A172 (cell line): ENCODE data around the gene RAD51B. TPM values are rescaled to one million over a fixed set of nuclear protein-coding genes. Genes with fewer than 3 reads are reported as not detected.

ENCODE experiments used
- DNase-seq: peaks from one replicate; pipeline ENCODE4 v3.0.0-alpha.2; 2015; ENCODE audit warnings: low spot score
- total RNA-seq: library from RNA; depleted of rRNA; stranded (reverse); fragments of >200 nt; shearing (Covaris generic); gene quantifications from 2 replicates; pipeline ENCODE4 v1.2.3, GENCODE V29; 2014

Gene RAD51B
- total RNA-seq, 1 experiment from 2014 or later = 17.6 TPM

DNA sequence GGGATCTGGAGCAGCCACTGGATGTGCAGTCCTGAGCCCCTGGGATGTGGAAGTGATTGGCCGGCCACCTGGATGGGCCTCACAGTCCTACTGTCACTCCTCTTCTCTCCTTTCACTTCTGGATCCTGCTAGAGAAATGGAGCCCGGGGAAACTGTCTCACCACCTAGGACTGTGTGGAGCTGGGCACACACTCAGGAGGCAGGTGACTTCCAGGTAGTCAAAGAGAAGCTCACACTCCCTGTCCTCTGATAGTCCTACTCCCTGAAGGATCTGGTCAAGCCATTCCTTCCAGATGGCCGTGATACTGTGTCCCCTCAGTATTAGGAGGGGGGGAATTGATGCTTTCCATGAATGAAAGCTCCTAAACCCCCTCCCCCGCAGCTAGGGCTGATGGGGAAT, 772.2 kb downstream of the RAD51B start:
- no peak for DNase-seq

DNA sequence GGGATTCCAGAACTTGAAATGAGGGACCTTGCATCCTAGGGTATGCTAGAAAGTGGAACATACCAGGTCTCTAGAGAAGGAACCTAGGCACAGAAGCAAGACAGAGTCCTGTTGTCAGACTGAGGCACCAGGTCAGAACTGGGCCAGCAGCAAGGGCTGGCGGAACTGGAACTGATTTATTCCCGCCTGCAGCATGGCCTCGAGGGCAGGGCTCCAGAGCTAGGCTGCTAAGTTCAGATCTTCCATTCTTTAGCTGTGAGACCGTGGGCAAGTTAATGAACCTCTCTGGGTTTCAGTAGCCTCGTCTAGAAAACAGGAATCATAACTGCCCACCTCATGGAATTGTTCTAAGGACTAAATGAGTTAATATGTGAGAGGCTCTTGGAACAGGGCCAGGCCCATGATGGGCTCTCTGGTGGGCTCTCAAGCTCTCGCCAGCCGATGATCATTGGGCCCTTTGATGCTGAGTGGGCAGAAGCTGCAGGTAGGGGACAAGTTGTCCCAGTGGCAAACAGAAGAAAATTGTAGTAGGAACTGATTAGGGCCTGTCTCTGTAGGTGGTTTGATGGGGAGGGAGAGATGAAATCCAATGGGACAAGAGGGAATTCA, 773.5 kb downstream of the RAD51B start:
- DNase-seq = no peak

DNA sequence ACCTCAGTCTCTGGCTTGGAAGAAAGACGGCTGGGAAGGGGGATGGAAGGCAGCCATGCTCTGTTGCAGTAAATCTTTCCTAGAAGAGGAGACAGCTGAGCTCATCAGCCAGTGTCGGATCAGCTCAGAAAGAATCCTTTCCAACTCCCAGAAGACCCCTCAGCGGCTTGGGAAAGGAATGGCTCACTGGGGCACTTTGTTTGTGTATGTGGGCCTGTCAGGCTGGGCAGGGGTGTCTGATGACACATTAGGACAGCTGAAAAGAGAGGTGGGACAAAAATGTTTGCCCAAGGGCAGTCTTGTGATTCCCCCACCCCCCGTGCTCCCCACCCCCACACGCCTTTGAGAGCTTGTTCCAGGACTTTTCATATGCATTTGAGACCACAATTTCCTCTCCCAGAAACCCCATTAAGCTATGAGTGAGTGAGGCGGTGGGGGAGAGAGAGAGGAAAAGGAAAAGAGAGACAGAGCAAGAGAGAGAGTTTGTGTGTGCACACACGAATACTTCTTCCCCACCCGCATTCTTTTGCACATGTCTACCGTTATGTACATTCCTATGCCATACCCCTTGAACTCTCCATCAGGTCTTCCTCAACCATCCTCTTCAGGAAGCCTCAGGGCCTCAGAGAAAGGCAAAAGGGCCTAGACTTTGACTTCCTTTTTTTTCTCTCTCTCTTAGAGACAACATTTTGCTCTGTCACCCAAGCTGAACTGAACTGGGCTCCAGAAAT, 774.4 kb downstream of the RAD51B start:
- DNase-seq = no peak

DNA sequence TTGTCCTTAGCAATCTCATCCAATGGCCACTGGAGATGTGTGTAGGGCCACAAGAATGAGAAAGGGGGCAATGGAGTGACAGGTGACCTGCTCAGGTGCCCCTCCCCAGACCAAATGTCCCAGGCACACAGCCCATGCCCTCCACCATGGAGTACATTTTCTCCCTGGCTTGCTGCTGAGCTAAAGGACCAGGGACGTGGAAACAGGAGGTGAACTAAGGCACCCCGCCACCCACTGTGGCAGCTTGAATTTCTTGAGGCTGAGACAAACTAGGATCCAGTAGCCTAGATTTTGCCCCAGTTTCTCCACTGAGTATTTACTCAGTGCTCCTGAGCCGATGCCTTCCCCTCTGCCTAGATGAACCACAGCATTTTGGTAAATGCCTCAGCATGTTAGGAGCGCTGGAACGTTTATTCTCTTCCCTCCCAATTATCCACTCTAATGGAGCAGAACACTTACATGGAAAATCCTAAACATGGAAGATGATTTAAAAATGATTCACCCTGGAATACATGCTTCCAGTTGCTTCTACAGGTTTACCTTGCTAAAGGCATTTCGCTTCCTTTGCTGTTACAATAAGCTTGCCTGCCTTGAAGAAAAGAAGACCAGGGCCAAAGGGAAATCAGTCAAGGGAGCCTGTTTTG, 775.3 kb downstream of the RAD51B start:
- DNase-seq = no peak

DNA sequence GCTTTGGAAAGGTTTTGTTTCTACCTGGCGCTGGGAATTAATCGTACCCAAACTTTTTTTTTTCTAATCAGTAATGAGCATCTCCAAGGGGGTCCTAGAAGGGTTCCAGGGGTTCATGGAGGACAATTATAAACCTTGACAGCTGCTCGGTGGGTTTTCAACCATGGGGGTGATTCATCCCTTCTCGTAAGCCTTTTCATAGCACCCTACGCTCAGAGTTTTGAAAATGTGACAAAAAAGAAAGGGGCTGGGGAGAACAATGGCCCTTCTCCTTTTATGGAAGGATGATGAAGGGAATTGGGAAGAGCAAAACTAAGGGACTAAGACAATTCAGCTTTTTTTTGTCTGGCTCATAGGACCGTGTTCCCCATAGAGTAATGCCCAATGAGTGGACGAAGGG, 776.6 kb downstream of the RAD51B start:
- no peak for DNase-seq

DNA sequence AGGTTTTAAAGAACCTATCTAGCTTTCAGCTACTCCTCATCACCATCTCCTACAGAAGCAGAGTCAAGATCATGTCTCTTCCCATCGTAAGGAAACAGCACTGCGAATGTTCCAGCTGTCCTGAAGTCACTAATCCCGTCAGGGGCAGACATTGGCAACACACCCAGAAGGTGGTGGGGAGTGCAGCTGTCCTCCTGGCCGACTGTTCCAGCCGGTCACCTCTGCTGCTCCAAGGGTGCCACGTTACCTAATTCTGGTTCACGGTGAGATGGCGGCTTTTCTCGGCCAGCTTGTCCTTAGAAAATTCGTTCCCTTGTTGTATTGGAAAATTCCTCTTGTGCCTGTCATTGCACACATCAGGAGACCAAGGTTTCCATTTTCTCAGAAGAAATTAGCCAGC, 777.1 kb downstream of the RAD51B start:
- DNase-seq = no peak

- DNase-seq = no peak
Observed at GRCh38 chr14:68598089-68598488, 778.5 kb downstream of the RAD51B start.

DNA sequence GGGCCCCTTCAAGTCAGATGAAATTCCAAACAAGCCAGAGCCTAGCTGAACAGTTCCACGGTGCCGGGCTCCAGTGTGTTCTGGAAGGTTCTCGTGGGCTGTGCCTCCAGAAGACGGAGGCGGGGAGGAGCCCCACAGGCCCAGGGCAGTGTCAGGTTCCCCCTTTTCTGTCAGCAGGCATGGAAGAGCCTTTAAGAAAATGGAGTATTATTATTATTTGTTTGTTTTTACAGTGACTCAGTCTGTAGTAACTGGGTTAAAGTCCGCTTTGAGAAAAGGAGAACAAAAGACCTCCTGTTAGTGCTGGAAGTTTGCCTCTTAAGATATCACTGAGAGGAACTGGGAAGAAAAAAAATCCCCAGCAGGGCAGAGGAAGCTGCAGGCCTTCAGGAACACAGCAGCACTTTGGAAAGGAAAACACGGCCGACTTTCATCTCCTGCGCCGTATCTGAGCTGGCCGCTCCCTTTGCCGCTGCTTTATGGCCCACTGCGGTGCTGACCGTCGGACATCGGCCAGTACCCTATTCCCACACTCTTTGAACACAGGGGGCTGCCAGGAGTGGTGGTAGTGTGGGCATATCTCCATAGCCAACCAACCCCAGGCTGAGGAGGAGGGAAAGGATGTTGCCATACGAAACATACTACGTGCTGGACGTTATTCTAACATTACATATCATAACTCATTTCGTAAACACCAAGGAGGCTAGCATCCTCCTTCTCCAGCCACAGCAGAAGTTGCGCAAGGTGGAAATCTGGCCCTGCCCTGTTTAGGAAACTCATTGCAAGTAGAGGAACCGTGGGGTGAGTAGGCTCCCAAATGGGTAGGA, 779.3 kb downstream of the RAD51B start:
- DNase-seq = peak; percentile 86

- no peak for DNase-seq
Observed at GRCh38 chr14:68599896-68600610, 780.5 kb downstream of the RAD51B start.

GRCh38 chr14:68602507-68602906, 782.9 kb downstream of the RAD51B start:
- no peak for DNase-seq

GRCh38 chr14:68603533-68604360, 784.2 kb downstream of the RAD51B start:
- no peak for DNase-seq

DNA sequence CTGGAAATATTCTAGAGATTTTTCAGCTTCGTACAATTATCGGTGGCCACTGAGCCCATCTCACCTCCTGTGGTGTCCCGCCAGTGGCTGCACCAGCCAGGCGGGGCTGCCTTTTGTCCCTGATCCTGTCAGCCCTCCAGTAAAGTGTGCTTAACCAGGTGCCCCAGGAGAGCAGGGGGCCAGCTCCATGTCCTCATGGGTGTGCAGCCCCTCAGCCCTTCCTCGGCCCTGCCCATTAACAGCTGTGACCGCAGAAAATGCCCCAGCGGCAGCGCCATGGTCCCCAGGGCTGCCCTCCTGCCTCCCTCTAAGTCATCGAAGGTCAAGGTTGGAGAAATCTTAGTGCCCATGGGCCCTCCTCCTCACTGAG, 784.8 kb downstream of the RAD51B start:
- DNase-seq = no peak

- DNase-seq = no peak
Observed at GRCh38 chr14:68604822-68605221, 785.2 kb downstream of the RAD51B start.

DNA sequence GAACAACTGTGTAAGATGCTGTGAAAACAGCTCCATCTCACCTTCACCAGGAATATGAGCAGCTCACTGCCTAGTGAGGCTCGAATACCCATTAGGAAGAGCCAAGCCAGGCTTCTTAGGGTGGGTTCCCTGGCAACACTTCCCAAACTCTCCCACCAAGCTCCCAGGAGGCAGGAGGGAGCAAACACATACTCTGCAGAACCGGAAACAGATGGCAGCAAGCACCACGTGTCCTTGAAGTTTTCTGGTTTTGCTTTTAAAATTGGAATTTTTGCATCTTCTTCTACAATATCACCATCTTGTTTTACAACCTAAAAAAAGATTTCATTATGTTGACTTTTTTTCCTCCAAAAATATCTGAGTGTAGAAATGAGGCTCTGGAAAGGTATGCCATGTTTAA, 786.6 kb downstream of the RAD51B start:
- DNase-seq = no peak

GRCh38 chr14:68606644-68607043, 787.1 kb downstream of the RAD51B start:
- no peak for DNase-seq

DNA sequence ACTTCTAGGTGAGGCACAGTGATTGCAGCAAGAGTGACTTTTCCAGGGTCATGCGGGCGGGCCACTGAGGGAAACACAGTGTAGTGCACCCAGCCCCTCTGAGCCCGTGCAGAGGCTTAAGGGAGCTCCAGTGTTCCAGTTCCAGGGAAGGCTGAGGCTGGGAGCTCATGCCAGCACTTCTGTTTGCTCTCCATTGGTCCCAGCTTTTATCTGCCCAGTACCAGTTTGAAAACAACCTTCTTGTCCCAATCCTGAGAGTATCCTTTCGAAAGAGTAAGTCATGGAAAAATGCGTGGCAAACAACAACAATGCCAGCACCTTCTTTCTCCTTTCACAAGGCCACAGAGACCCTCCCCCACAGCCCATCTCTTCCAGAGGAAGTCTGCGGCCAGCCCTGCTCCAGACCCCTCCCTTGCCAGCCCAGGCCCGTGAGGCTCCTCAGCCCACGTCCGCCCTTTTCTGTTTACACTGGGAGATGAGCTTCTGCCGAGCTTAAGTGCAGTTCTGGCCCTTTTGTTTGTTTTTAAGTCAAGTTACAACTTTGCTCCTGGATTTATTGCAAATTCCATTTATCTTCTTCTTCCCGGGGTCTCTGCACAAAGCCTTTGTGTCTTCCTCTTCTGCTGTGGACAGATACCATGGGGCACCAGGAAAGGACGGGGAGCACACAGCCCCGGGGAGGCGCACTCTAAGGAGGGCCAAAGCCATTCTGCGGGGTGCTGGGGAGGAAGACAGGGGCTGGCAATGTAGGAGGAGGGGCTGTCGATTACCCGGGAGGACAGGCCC, 787.7 kb downstream of the RAD51B start:
- DNase-seq = no peak

DNA sequence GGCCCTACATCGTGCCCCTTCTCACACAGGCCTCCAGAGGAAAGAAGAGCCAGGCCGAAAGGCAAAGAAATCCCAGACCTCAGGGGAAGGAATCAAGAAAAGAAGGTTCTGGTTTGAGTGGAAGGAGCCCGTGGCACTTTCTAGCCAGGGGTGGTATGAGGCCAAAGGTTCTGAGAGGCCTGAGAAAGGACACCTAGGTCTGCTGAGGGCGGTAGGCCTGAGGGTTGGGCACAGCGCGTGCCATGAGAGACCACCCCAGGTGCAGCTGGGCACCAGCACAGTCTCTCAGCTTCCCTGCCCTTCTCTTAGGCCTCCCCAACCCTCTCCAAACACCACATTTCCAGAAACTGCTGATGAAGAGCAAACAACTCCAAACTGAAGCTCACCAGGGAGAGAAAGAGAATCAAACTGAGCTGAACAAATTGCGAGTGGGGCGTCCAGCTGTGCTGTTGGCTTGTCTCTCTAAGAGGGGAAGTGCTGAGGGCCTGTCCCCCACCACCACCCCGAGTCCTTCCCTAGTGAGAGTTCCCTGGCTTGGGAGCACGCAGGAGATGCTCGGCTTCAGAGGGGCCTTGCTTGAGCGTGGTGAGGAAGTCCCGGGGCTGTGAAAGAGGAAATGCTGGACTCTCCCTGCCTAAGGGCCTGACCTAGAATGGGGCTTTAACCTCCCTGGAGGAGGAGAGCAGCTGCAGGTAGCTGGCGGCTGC, 788.4 kb downstream of the RAD51B start:
- no peak for DNase-seq

DNA sequence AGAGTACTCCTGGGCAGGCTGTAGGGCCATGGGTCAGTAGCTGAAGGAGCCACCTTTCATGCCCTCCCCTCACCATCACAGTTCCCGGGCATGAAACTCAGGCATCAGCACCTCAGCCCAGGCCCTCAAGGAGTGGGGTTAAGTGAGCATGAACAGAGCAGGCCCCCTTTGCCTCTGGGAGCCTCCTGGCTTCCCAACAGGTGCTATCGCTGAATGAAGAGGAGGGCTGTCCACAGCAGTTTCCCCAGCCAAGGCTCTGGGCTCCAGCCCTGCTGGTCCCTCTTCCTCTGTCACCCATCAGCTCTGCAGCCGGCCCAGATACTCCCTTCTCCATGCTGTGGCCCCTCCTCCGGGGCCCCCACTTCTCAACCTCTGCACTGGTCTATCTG, 789.0 kb downstream of the RAD51B start:
- DNase-seq = no peak

- DNase-seq = no peak
Observed at GRCh38 chr14:68609012-68609411, 789.4 kb downstream of the RAD51B start.
